GM12878 (cell line): ENCODE results near the gene NKD2. TPM values are rescaled to one million over a fixed set of nuclear protein-coding genes. Genes with fewer than 3 reads are reported as not detected.
A peak's percentile ranks its signal among the peaks of the same experiment; 100 is the strongest.

Experiments used
- ATAC-seq: fragments of 200-7000 bp; cut with Tn5 transposase; 3 replicates; pipeline ENCODE4 v1.9.1; 2020; ENCODE audit warnings: mild to moderate bottlenecking, moderate library complexity
- BruUV-seq: library from RNA; stranded (reverse); fragments of 400-500 nt; replicated peaks from 2 replicates; lab custom pipeline; 2021; lab: Mats Ljungman, UMichigan
- CTCF ChIA-PET: fragments of 300-600 bp; sonication (Branson Sonifier 250); formaldehyde crosslinking; extraction: SDS; loops from one replicate; lab custom pipeline; 2021; ENCODE audit warnings: inconsistent platforms; lab: Yijun Ruan, JAX
- POLR2A ChIA-PET: fragments of 350-600 bp; formaldehyde crosslinking; extraction: SDS; loops from one replicate; lab custom pipeline; 2021; ENCODE audit warnings: inconsistent platforms; lab: Charles Lee
- RAD21 ChIA-PET: fragments of 300-600 bp; sonication (Branson Sonifier 250); formaldehyde crosslinking; loops from one replicate; lab custom pipeline; 2023; ENCODE audit warnings: antibody characterized with exemption; ENCODE audit not compliant: unreplicated experiment; lab: Charles Lee
- SMC1A ChIA-PET: fragments of 300-600 bp; sonication (Branson Sonifier 250); formaldehyde crosslinking; loops from one replicate; lab custom pipeline; 2023; ENCODE audit not compliant: unreplicated experiment, uncharacterized antibody; lab: Charles Lee
- DNase-seq: peaks from one replicate; pipeline ENCODE4 v3.0.0-alpha.2; 2011; ENCODE audit warnings: low read depth, low spot score
- FAIRE-seq: peaks from 3 replicates; lab custom pipeline; 2011; peaks lifted over from hg19 to GRCh38; lab: Jason Lieb, UNC
- H2AFZ ChIP-seq: 2 replicates; pipeline ENCODE4 v1.6.0; 2011; ENCODE audit warnings: low read depth, low read length, control low read depth; ENCODE audit not compliant: control insufficient read depth
- H3K27ac ChIP-seq: 2 replicates; pipeline ENCODE4 v1.5.1; 2011; ENCODE audit warnings: control low read depth; ENCODE audit not compliant: control insufficient read depth, insufficient read depth
- H3K27me3 ChIP-seq, 2 experiments: replicated peaks in 1 of 2; 2 replicates each; pipeline versions ENCODE4 v1.6.0 to v1.6.1; 2011; ENCODE audit warnings: low read length in 1 of 2; ENCODE audit not compliant: control insufficient read depth in 2 of 2, insufficient read depth in 2 of 2
- H3K36me3 ChIP-seq, 2 experiments: 2 replicates each; pipeline ENCODE4 v1.5.1; 2011; ENCODE audit warnings: low read length in 1 of 2; ENCODE audit not compliant: control insufficient read depth in 2 of 2, insufficient read depth in 2 of 2
- H3K4me1 ChIP-seq: 2 replicates; pipeline ENCODE4 v1.6.1; 2011; ENCODE audit warnings: mild to moderate bottlenecking, low read length, moderate library complexity, mixed read lengths; ENCODE audit not compliant: control insufficient read depth, insufficient read depth
- H3K4me2 ChIP-seq: 2 replicates; pipeline ENCODE4 v1.6.0; 2011; ENCODE audit warnings: control low read depth; ENCODE audit not compliant: control insufficient read depth, insufficient read depth
- H3K4me3 ChIP-seq: fragments of 200-600 bp; sonication (generic); 2 replicates; pipeline ENCODE4 v1.5.1; 2016
- H3K79me2 ChIP-seq: 2 replicates; pipeline ENCODE4 v1.6.0; 2011; ENCODE audit warnings: low read length; ENCODE audit not compliant: control insufficient read depth, insufficient read depth
- H3K9ac ChIP-seq: 2 replicates; pipeline ENCODE4 v1.8.0; 2011; ENCODE audit warnings: low read length, control low read depth, mixed read lengths; ENCODE audit not compliant: control insufficient read depth, insufficient read depth
- H3K9me3 ChIP-seq: replicated peaks from 3 replicates; pipeline ENCODE4 v1.5.1; 2011; ENCODE audit warnings: mild to moderate bottlenecking, low read length; ENCODE audit not compliant: control insufficient read depth, insufficient read depth
- H4K20me1 ChIP-seq: 2 replicates; pipeline ENCODE4 v1.6.0; 2011; ENCODE audit not compliant: control insufficient read depth, insufficient read depth
- ASH2L ChIP-seq: fragments of 300-600, 200-600 bp; sonication (generic); IDR thresholded peaks from 2 replicates; pipeline ENCODE4 v1.6.1; 2017; ENCODE audit warnings: low read depth, mild to moderate bottlenecking, borderline replicate concordance
- BCL11A ChIP-seq: IDR thresholded peaks from 2 replicates; pipeline ENCODE4 v1.6.1; 2011; ENCODE audit warnings: low read depth, low read length
- BCLAF1 ChIP-seq: fragments of 450-650 bp; IDR thresholded peaks from 2 replicates; pipeline ENCODE4 v1.6.1; 2017; ENCODE audit warnings: antibody characterized with exemption, mild to moderate bottlenecking, moderate library complexity
- BRCA1 ChIP-seq: IDR thresholded peaks from 2 replicates; pipeline ENCODE4 v1.6.1; 2011; ENCODE audit warnings: low read depth, low read length, improper control_type of control experiment
- EGR1 ChIP-seq, 2 experiments: IDR thresholded peaks; 1 replicate in 1 of 2; 2 replicates in 1 of 2; pipeline ENCODE4 v1.6.1; 2011 to 2012; ENCODE audit warnings: low read depth in 2 of 2, low read length in 2 of 2, borderline replicate concordance in 1 of 2, mild to moderate bottlenecking in 1 of 2, moderate library complexity in 1 of 2
- HDAC2 ChIP-seq: fragments of 200-600 bp; sonication (generic); IDR thresholded peaks from 2 replicates; pipeline ENCODE4 v1.6.1; 2017
- MTA2 ChIP-seq: fragments of 450-650 bp; IDR thresholded peaks from 2 replicates; pipeline ENCODE4 v1.6.1; 2016; ENCODE audit warnings: low read depth, mild to moderate bottlenecking, moderate library complexity
- NBN ChIP-seq: fragments of 450-650 bp; IDR thresholded peaks from 2 replicates; pipeline ENCODE4 v1.6.1; 2016
- NKRF ChIP-seq: fragments of 450-650 bp; conservative IDR thresholded peaks from 2 replicates; pipeline ENCODE4 v1.6.1; 2017; ENCODE audit warnings: mild to moderate bottlenecking, moderate library complexity
- PAX5 ChIP-seq: IDR thresholded peaks from 2 replicates; pipeline ENCODE4 v1.6.1; 2011; ENCODE audit warnings: low read depth, low read length, borderline replicate concordance
- PAX8 ChIP-seq: fragments of 450-650 bp; IDR thresholded peaks from 2 replicates; pipeline ENCODE4 v1.6.1; 2017; ENCODE audit warnings: mild to moderate bottlenecking, moderate library complexity
- PML ChIP-seq: IDR thresholded peaks from 2 replicates; pipeline ENCODE4 v1.6.1; 2012; ENCODE audit warnings: low read length, inconsistent platforms
- POLR2AphosphoS5 ChIP-seq: IDR thresholded peaks from 2 replicates; pipeline ENCODE4 v1.6.1; 2011; ENCODE audit warnings: mild to moderate bottlenecking, low read length, inconsistent platforms
- RELB ChIP-seq: fragments of 450-650 bp; IDR thresholded peaks from 2 replicates; pipeline ENCODE4 v1.6.1; 2017; ENCODE audit warnings: low read depth, mild to moderate bottlenecking, moderate library complexity
- RUNX3 ChIP-seq: IDR thresholded peaks from 2 replicates; pipeline ENCODE4 v1.6.1; 2012; ENCODE audit warnings: low read length, inconsistent platforms
- SREBF1 ChIP-seq: IDR thresholded peaks from 2 replicates; pipeline ENCODE4 v1.6.1; 2012; ENCODE audit warnings: mild to moderate bottlenecking, low read length
- SUPT20H ChIP-seq: IDR thresholded peaks from 2 replicates; pipeline ENCODE4 v1.6.1; 2011; ENCODE audit warnings: low read depth, mild to moderate bottlenecking, low read length, moderate library complexity, borderline replicate concordance; ENCODE audit not compliant: control insufficient read depth
- TCF3 ChIP-seq: IDR thresholded peaks from 2 replicates; pipeline ENCODE4 v1.6.1; 2012; ENCODE audit warnings: low read depth, mild to moderate bottlenecking, low read length, borderline replicate concordance; ENCODE audit not compliant: insufficient read depth
- ZBED1 ChIP-seq: IDR thresholded peaks from 2 replicates; pipeline ENCODE4 v1.6.1; 2016; ENCODE audit warnings: borderline replicate concordance
- WGBS: methylation state at CpG from one replicate; pipeline ENCODE4 v1.1.6; 2016; ENCODE audit warnings: low lambda C conversion rate; ENCODE audit not compliant: insufficient replicate concordance, insufficient coverage; ENCODE audit errors: missing lambda C conversion rate; 5-methylcytosine and 5-hydroxymethylcytosine counted together
- in situ Hi-C: fragments of 300-500 bp; cut with MboI; formaldehyde crosslinking; loops from 9 replicates; pipeline ENCODE4 v1.14.3; 2018; ENCODE audit warnings: mixed read lengths
- intact Hi-C: fragments of 100-400 bp; cut with micrococcal nuclease; formaldehyde crosslinking; loops from one replicate; pipeline ENCODE4 v1.14.2; 2022; ENCODE audit not compliant: unreplicated experiment
- polyA plus RNA-seq, 11 experiments: library from polyadenylated mRNA; depleted of rRNA in 4 of 11; unstranded in 6 of 11; stranded (reverse) in 5 of 11; fragments of >200 nt; fragmentation: Nextera tagmentation in 4 of 11; fragmentation: Illumina TruSeq in 1 of 11; extraction: Ambion mirVana in 4 of 11; extraction: Trizol in 1 of 11; gene quantifications; 1 replicate in 1 of 11; 2 replicates in 10 of 11; pipeline versions ENCODE4 v1.2.1 to v1.2.3, GENCODE V29; 2011 to 2016; ENCODE audit warnings: inconsistent platforms in 2 of 11, missing spikeins in 2 of 11, low read depth in 1 of 11
- total RNA-seq, 4 experiments: library from RNA; depleted of rRNA in 3 of 4; stranded (reverse); fragments of >200 nt in 3 of 4; fragmentation: Illumina TruSeq in 1 of 4; extraction: Trizol in 1 of 4; gene quantifications; 2 replicates each; pipeline versions ENCODE4 v1.2.1 to v1.2.3, GENCODE V29; 2013 to 2021

Gene NKD2
- total and polyA plus RNA-seq, 10 of the 15 experiments (the other 5 are each of a cell fraction or from before 2014, with no cell fraction given) = 0.20 to 0.83 (median 0.26) TPM; not detected in 7

- Histone ChIP-seq H3K4me3 (no peak overlapping the region), H3K27ac (peak overlapping the region; percentile 59), H3K4me1 (peaks cover 17% of the 10 kb centered on the region), H2AFZ (peak overlapping the region; percentile 59), H3K4me2 (peak overlapping the region; percentile 65), H3K9me3 (no peaks in the 10 kb centered on the region), H3K27me3 (peaks cover 0 to 5% of the 10 kb centered on the region in 2 experiments; a peak in 2 of 4 replicates), H4K20me1 (no peaks in the 10 kb centered on the region), H3K36me3 (no peaks in the 10 kb centered on the region), H3K79me2 (no peaks in the 10 kb centered on the region), H3K9ac (peak overlapping the region; percentile 47; the same call in 1 of the 2 replicates)
- ChIA-PET CTCF (no interaction called here), RAD21 (no interaction called here), POLR2A (no interaction called here), SMC1A (no interaction called here)
- no TSS peak for BruUV-seq
- ATAC-seq (no peak), DNase-seq (no peak), FAIRE-seq (no peak)
- in situ Hi-C loops (no loop called here), intact Hi-C loops (no loop called here)
- WGBS = 21% methylated on average over 31 of the region's 31 CpGs
- 0 out of 2 replicates have a peak, but pooled peaks have one; percentile 30 for TF ChIP-seq PML
- TF ChIP-seq HDAC2 = no peak
- no peak for TF ChIP-seq NBN
- no peak for TF ChIP-seq MTA2
- no peak for TF ChIP-seq SUPT20H
- peak; percentile 61; the same call in 1 of the 2 replicates for TF ChIP-seq BCL11A
- peak; percentile 79; the same call in 1 of the 2 replicates for TF ChIP-seq ZBED1
- no peak for TF ChIP-seq BCLAF1
- TF ChIP-seq EGR1 (IDR thresholded peaks at IDR 0.05; ENCODE audit: borderline replicate concordance in 1 of 2, low read depth in 2 of 2, low read length in 2 of 2) = no peak
- TF ChIP-seq POLR2AphosphoS5 = no peak
- TF ChIP-seq RUNX3 = peak; percentile 94
- TF ChIP-seq SREBF1 = no peak
- TF ChIP-seq PAX5 = peak; percentile 51; the same call in 1 of the 2 replicates
- TF ChIP-seq NKRF = no peak
- no peak for TF ChIP-seq PAX8
- TF ChIP-seq BRCA1 = no peak
- TF ChIP-seq RELB = no peak
- peak; percentile 95 for TF ChIP-seq TCF3
- no peak for TF ChIP-seq ASH2L
These were observed 44.7 kb upstream of the NKD2 start for GRCh38 chr5:963673-964531.
